ENCODE measurements around the gene TMEM74B. TPM values are rescaled to one million over a fixed set of nuclear protein-coding genes. Genes with fewer than 3 reads are reported as not detected.

The TMEM74B gene
- total and polyA plus RNA-seq, 2 of the 8 experiments (the other 6 are each of a cell fraction or from before 2014, with no cell fraction given) = 4.0 to 6.4 TPM

GRCh38 chr20:1163653-1164052, 21.1 kb downstream of the TMEM74B start:
- no peak overlapping the region for H3K23ac ChIP-seq (ENCODE audit: insufficient read length)
- H2BK12ac ChIP-seq (ENCODE audit: low read depth, low read length) = no peak overlapping the region
- CTCF ChIA-PET (ENCODE audit: partially characterized antibody) = interaction anchor here (1.1 kb wide), 1 partner anchor 12 kb away, joined by 3 read pairs; no protein-coding TSS in a partner anchor
- H4K8ac ChIP-seq (ENCODE audit: extremely low read depth, insufficient read depth, low read length) = no peak overlapping the region
- no peak overlapping the region for H2BK120ac ChIP-seq (replicated peaks; ENCODE audit: low read depth, low read length)
- no peak overlapping the region for H4K5ac ChIP-seq (ENCODE audit: insufficient read length, low read depth, low read length)
- DNase-seq (ENCODE audit: low read depth in 1 of 2, low spot score in 2 of 2) = no peak
- H3K4me3 ChIP-seq (ENCODE audit: extremely low read depth in 1 of 4, insufficient read depth in 2 of 4, low read depth in 3 of 4, low read length in 4 of 4) = no peak overlapping the region
- H2BK15ac ChIP-seq (ENCODE audit: low read length) = no peak overlapping the region
- H4K20me1 ChIP-seq (replicated peaks in 1 of 2; ENCODE audit: control insufficient read depth in 1 of 2, insufficient read depth in 2 of 2, low read length in 2 of 2) = peaks cover 0 to 12% of the 10 kb centered on the region in 2 experiments
- WGBS, 2 experiments (ENCODE audit: extremely low coverage in 1 of 2, insufficient coverage in 1 of 2, insufficient read length in 1 of 2, insufficient replicate concordance in 2 of 2, low coverage in 1 of 2, low lambda C conversion rate in 2 of 2, missing lambda C conversion rate in 1 of 2) = 75% methylated on average over 2 of the region's 2 CpGs; no CpG with 5 or more reads in 1 of the 2 experiments
- no peaks in the 10 kb centered on the region for H3K27me3 ChIP-seq (replicated peaks in 1 of 4; ENCODE audit: control insufficient read depth in 3 of 4, extremely low read depth in 1 of 4, insufficient read depth in 3 of 4, low read length in 3 of 4)
- H3K4ac ChIP-seq (replicated peaks; ENCODE audit: insufficient read length, low read depth, low read length) = no peak overlapping the region
- POLR2A ChIA-PET (ENCODE audit: partially characterized antibody) = interaction anchor here (1.2 kb wide), 1 partner anchor 9 kb away, joined by 3 read pairs; no protein-coding TSS in a partner anchor
- FAIRE-seq = no peak
- peaks cover 14 to 51% (median 43%) of the 10 kb centered on the region in 4 experiments; a peak in 7 of 8 replicates for H3K36me3 ChIP-seq (ENCODE audit: control insufficient read depth in 2 of 4, insufficient read depth in 4 of 4, low read length in 3 of 4)
- H2BK20ac ChIP-seq (ENCODE audit: low read length) = no peak overlapping the region
- H2BK5ac ChIP-seq (ENCODE audit: low read depth, low read length) = no peak overlapping the region
- H3K4me1 ChIP-seq (replicated peaks in 1 of 4; ENCODE audit: control insufficient read depth in 3 of 4, insufficient read depth in 4 of 4, low read length in 3 of 4) = no peaks in the 10 kb centered on the region
- no peaks in the 10 kb centered on the region for H3K23me2 ChIP-seq (ENCODE audit: low read depth, low read length)
- H3K79me2 ChIP-seq (ENCODE audit: control insufficient read depth in 1 of 2, insufficient read depth in 2 of 2, low read length in 2 of 2) = no peaks in the 10 kb centered on the region
- H2AK5ac ChIP-seq (ENCODE audit: low read depth, low read length) = no peak overlapping the region
- H3K27ac ChIP-seq (ENCODE audit: low read depth, low read length) = no peak overlapping the region
- no peak overlapping the region for H3K18ac ChIP-seq (ENCODE audit: extremely low read depth, low read length)
- no peak overlapping the region for H4K91ac ChIP-seq (replicated peaks; ENCODE audit: insufficient read length, low read length)
- no peak overlapping the region for H3K9ac ChIP-seq (replicated peaks in 1 of 4; ENCODE audit: extremely low read depth in 1 of 4, low read depth in 3 of 4, low read length in 3 of 4)
- H3K4me2 ChIP-seq (ENCODE audit: insufficient read depth in 1 of 2, low read depth in 2 of 2, low read length in 2 of 2) = no peak overlapping the region
- no peaks in the 10 kb centered on the region for H3K9me3 ChIP-seq (ENCODE audit: insufficient read depth in 2 of 2, low read depth in 1 of 2, low read length in 1 of 2)
- no peak overlapping the region for H3K56ac ChIP-seq (replicated peaks; ENCODE audit: insufficient read length, low read depth, low read length)
- no peak overlapping the region for H2AFZ ChIP-seq (ENCODE audit: low read length)
- no peaks in the 10 kb centered on the region; the same call in 1 of the 2 replicates for H3K79me1 ChIP-seq (ENCODE audit: low read depth, low read length)
- H3K14ac ChIP-seq (ENCODE audit: insufficient read length) = no peak overlapping the region
- TF ChIP-seq CEBPB (IDR thresholded peaks at IDR 0.05; ENCODE audit: low read depth, low read length) = no peak
- no peak for TF ChIP-seq ATF3 (IDR thresholded peaks at IDR 0.05; ENCODE audit: insufficient read depth, low read depth, low read length)
- TF ChIP-seq TAF1 (IDR thresholded peaks at IDR 0.05; ENCODE audit: low read depth, low read length) = no peak
- TF ChIP-seq KDM4A (IDR thresholded peaks at IDR 0.05; ENCODE audit: low read depth, low read length, severe bottlenecking) = no peak
- no peak for TF ChIP-seq POU5F1 (IDR thresholded peaks at IDR 0.05; ENCODE audit: low read depth, low read length)
- TF ChIP-seq RFX5 (IDR thresholded peaks at IDR 0.05; ENCODE audit: borderline replicate concordance, low read depth, low read length) = no peak
- TF ChIP-seq CBX8 (IDR thresholded peaks at IDR 0.05; ENCODE audit: borderline replicate concordance, low read depth, low read length) = no peak
- no peak for TF ChIP-seq RBBP5 (IDR thresholded peaks at IDR 0.05; ENCODE audit: borderline replicate concordance, low read depth, low read length)
- no peak for TF ChIP-seq SRF (IDR thresholded peaks at IDR 0.05; ENCODE audit: low read depth, low read length)
- TF ChIP-seq TEAD4 (IDR thresholded peaks at IDR 0.05; ENCODE audit: low read depth, low read length) = no peak
- no peak for TF ChIP-seq TCF12 (IDR thresholded peaks at IDR 0.05; ENCODE audit: low read depth, low read length)
- TF ChIP-seq GTF2F1 (IDR thresholded peaks at IDR 0.05; ENCODE audit: borderline replicate concordance, low read depth, low read length) = no peak
- TF ChIP-seq SIX5 (IDR thresholded peaks at IDR 0.05; ENCODE audit: low read depth, low read length) = no peak
- no peak for TF ChIP-seq YY1 (IDR thresholded peaks at IDR 0.05; ENCODE audit: low read depth, low read length)
- no peak for TF ChIP-seq EZH2 (IDR thresholded peaks at IDR 0.05; ENCODE audit: low read depth, low read length, severe bottlenecking)
